Fibroblast of upper back skin (primary cell): ENCODE data around the gene NAA35.

Experiments
- DNase-seq: peaks from one replicate; pipeline ENCODE4 v3.0.0-alpha.2; 2013

NAA35 gene

DNA sequence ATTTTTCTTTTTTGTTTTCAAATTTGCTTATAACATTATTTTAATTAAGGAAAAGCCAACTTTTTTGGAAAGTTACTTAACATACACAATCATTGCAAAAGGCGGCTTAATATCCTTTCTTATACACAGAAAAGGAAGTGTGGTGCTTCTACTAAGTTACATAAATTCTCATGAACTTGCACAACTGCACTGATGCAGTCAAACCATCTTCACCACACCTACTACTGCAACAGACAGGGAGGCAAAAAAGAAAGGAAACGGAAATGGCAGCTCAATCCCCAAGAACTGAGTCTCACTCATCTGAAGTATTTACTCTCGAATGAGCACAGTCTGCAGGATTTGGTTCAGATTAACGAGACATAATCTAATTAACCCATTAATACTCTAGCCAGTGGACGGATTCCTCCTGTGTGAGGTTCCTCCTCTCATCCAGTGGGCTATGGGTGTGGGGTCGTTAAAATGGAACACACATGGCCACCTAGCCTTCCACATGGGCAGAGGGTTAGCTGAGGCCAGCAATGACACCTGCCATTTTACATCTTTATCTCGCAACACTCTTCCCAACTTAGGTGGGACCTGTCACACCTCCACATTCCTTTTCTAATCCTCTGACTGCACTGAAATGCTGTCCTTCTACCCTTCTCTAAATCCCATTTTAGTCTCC is 128.4 kb downstream of the NAA35 start:
- no peak for DNase-seq
